GM21723 (cell line): ENCODE measurements around the gene KCNJ1.

Experiments
- ATAC-seq: cut with Tn5 transposase; IDR thresholded peaks from one replicate; pipeline ENCODE4 v1.9.1; 2021; ENCODE audit warnings: mild to moderate bottlenecking, moderate library complexity; ENCODE audit not compliant: unreplicated experiment

Gene KCNJ1

GRCh38 chr11:128901653-128902514 lies 34.8 kb upstream of the KCNJ1 start:
- no peak for ATAC-seq

- no peak for ATAC-seq
Measured at GRCh38 chr11:128900468-128900867, 33.4 kb upstream of the KCNJ1 start.

DNA sequence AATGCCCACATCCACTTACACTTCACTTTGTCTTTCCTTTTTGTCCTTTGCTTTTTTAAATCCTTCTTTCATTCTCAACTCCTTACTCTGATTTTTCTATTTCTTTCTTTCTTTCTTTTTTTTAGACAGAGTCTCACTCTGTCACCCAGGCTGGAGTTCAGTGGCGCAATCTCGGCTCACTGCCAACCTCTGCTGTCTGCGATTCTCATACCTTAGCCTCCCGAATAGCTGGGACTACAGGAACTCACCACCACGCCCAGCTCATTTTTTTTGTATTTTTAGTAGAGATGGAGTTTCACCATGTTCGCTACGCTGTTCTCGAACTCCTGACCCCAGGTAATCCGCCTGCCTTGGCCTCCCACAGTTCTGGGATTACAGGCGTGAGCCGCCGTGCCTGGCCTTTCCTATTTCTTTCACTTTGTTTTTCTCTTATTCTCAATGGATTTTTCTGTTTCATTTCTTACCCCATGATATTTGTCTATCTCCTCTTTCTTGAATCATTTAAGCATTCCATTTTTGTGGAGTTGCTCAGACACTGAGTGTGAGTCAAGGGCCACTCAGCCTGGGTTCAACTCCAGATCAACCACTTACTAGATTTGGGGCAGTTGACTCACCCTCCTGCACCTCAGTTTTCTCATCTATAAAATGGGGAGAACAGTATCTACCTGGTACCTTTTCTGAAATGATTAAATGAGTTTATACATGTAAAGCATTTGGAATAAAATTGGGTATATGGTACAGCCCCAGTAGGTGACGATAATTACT lies 31.7 kb upstream of the KCNJ1 start:
- no peak for ATAC-seq

GRCh38 chr11:128897826-128898225 lies 30.7 kb upstream of the KCNJ1 start:
- no peak for ATAC-seq

- ATAC-seq = no peak
Measured at GRCh38 chr11:128896356-128896755, 29.3 kb upstream of the KCNJ1 start.

- ATAC-seq = no peak
Measured at GRCh38 chr11:128895526-128895925, 28.4 kb upstream of the KCNJ1 start.

DNA sequence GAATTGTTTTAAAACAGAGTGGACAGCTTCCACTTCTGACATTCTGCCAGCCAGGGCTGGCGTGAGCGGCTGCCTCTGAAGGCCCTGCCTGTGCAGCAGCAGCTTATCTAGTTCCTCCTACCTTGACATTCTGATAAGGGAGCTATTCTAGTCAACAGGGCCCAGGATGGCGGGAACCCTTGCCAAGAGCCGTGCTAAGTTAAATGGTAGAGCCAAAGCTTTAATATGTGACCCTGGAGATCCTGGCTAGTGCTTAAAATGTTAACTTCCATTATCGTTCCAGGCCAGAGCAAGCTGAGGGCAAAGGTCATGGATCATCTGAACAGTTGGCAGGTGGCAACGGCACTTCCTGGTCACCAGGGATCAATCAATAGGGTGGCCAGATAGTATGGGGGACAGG lies 27.6 kb upstream of the KCNJ1 start:
- ATAC-seq = no peak

DNA sequence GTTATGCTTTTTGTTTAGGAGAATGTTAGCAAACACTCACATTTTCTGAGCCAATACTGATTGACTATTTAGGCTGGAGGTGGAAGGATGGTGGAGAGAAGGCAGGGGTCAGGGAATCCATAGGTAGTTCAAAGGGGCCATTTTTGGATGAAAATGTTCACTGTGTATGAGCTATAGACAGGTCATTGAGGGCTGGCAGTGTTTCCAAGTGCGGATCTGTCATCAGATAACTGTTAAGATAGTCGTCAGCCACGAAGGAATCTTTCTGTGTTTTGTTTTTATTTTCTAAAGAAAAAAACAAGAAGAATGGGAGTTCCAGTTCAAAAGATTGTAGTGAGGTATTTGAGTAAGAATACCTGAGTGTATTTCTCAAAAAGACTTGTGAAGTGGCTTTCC lies 27.2 kb upstream of the KCNJ1 start:
- no peak for ATAC-seq

GRCh38 chr11:128893578-128894285 lies 26.6 kb upstream of the KCNJ1 start:
- ATAC-seq = peak; percentile 79

DNA sequence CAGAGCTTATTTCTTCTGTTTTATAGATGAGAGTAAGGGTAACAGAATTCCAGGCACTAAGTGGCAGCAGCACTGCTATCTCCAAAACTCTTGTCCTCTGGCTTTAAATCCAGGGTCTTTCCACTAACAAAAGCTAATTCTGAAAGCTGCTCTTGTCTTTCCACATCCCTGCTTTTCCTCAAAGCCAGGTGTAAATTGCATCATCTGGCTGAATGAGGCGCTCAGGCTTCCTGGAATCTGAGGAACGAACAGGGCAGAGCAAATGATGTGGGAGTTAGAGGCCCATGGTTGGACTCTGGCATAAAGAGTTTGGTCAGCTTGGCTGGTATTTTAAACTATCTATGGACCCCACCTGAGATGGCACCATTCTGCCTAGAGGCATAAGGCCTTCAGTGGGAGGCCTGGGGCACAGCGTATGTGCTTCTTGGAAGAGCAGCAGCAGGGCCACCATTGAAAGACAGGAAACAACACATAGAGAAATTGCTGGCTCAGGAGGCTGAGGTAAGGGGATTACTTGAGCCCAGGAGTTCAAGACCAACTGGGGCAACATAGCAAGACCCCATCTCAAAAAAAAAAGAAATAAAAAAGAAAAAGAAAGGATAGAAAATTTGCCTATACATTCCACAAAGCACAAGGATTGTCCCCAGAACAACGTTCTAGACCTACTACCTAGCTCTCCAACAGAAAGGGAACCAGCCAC lies 25.9 kb upstream of the KCNJ1 start:
- no peak for ATAC-seq

GRCh38 chr11:128891913-128892398 lies 24.9 kb upstream of the KCNJ1 start:
- no peak for ATAC-seq

DNA sequence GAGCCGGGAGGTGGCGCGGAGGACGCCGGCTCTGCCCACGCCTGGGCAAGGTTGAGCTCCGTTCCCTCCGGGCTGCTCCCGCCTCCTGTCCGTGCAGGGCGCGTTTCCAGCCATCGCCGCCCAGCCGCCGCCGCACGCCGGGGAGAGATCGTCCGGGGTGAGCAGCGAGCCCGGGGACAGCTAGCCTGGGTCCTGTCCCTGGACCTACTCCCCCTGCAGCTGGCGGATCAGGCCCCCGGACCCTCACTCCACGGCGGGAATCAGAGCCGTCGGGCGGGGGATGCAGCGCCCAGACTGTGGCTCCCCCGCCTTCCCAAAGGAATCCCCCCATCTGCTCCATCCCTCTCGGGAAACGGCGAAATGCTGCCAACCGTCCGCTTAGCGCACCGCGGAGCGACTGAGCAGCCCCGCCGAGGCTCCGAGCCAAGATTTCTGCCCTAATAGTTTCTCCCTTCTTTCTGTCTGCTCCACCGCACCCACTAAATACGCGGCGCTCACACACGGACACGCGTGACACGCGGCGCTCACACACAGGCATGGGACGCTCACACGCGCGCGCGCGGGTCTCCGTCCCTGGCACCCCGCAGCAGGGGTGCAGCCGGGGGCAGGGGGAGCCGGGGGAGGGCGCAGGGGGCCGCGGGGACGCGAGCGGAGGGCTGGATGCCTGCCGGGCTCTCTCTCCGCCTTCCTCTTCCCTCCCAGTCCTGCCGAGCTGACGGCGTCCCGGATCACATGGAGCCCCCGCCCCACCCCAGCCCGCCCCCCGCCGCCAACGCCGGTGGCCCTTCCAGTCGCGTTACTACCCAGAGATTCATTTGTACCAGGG lies 23.7 kb upstream of the KCNJ1 start, which contains the start of gene KCNJ5:
KCNJ5 (plus strand) TSS at position 814 of the 826 bp plus-strand sequence. CDS start 19,918 bp downstream, outside the sequence.
- no peak for ATAC-seq

GRCh38 chr11:128890216-128890542 lies 23.1 kb upstream of the KCNJ1 start:
- ATAC-seq = no peak

DNA sequence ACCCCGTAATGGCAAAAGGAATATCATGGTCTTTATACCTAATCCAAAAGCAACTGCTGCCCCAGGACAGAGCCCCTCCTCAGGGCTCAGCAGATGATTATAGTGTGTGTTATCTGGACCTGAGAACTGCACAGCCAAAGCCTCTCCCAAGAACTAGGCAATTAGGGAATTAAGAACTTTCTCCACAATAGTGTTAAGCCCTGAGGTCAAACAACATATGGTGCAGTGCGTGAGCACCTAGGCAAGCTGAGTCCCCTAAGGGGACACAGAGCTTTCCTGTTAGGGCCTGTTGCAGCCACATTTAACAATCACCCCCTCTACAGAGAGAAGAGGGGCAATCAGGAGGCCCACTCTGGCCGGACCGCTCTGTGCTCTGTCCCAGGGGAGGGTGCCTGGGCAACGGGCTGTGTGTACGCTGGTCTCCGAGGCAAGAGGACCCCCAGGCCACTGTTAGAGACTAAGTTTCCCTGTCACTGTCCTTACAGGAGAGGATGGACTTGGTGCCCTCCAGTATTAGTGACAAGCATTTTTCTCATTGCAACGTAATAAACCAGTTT lies 22.6 kb upstream of the KCNJ1 start:
- ATAC-seq = no peak

DNA sequence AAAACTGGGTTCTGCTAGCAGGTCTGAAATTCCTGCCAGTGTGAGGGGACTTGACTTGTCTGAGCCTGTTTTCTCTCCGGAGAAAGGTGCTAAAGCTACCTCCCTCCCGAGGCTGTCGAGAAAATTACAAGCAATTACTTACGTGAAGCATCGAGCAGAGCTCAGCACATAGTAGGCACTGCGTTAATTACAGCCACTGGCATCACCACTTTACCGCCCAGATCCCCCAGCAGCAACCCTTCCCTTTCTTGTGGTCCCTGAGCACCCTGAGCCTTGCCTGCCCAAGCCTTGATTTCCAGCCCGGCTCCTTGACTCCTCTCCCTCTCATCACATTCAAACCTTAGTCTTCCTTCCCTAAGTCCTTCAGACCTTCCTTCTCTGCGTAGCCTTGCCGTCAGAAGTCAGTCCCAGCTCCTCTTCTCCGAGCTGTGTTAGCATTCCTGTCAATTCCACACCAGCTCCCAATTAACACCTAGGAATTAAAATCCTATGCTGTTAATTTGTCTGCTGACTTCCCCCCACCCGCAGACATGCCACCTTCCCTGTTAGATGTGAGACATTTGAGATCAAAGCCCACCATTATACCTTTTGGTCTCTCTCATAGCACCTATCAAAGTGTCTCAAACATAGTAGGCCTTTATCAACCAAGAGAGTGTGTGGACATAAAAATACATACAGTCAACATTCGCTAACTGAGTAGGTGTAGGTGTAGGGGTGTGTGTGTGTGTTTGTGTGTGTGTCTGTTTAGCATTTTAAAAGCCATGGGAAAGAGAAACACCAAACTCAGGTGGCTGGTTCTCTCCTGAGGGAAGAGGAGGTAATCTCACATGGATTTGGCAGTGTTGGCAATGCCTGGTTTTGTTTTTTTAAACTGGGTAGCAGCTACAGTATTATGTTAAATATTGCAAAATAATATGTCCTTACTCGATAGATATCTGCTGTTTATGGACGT lies 21.2 kb upstream of the KCNJ1 start:
- ATAC-seq = no peak

- ATAC-seq = no peak
Measured at GRCh38 chr11:128886406-128887124, 19.5 kb upstream of the KCNJ1 start.

GRCh38 chr11:128884703-128885338 lies 17.7 kb upstream of the KCNJ1 start:
- ATAC-seq = peak; percentile 93
